Uterus (tissue), 4 donors: ENCODE measurements around the gene RBMS1. TPM values are rescaled to one million over a fixed set of nuclear protein-coding genes. Genes with fewer than 3 reads are reported as not detected.
A peak's percentile ranks its signal among the peaks of the same experiment; 100 is the strongest.

Experiments
- DNase-seq, 2 donors: peaks; one replicate each; pipeline ENCODE4 v3.0.0-alpha.2; 2019 to 2020
- H3K27ac ChIP-seq, 2 donors: fragments of 200-600 bp; sonication (generic); 1 replicate in 1 of 2; 2 replicates in 1 of 2; pipeline ENCODE4 v1.5.1; 2016 to 2018
- H3K27me3 ChIP-seq, 2 donors: fragments of 200-600 bp; sonication (generic); one replicate each; pipeline ENCODE4 v1.5.1; 2018 to 2019; ENCODE audit warnings: control low read depth in 1 of 2
- H3K36me3 ChIP-seq, 2 donors: fragments of 200-600 bp; sonication (generic); one replicate each; pipeline ENCODE4 v1.5.1; 2019; ENCODE audit warnings: control low read depth in 1 of 2
- H3K4me1 ChIP-seq, 2 donors: fragments of 200-600 bp; sonication (generic); one replicate each; pipeline ENCODE4 v1.5.1; 2018 to 2019; ENCODE audit warnings: control low read depth in 1 of 2
- H3K4me3 ChIP-seq, 2 donors: fragments of 200-600 bp; sonication (generic); 1 replicate in 1 of 2; 2 replicates in 1 of 2; pipeline ENCODE4 v1.5.1; 2018 to 2019; ENCODE audit warnings: mild to moderate bottlenecking in 1 of 2
- H3K9me3 ChIP-seq, 2 donors: fragments of 200-600 bp; sonication (generic); one replicate each; pipeline ENCODE4 v1.5.1; 2019; ENCODE audit warnings: control low read depth in 1 of 2
- POLR2A ChIP-seq, 2 donors: fragments of 450-650 bp; IDR thresholded peaks; one replicate each; pipeline ENCODE4 v1.6.1; 2016; ENCODE audit warnings: antibody characterized with exemption in 2 of 2, mild to moderate bottlenecking in 1 of 2, moderate library complexity in 1 of 2
- intact Hi-C: fragments of 100-400 bp; cut with DNase I; formaldehyde crosslinking; loops from one replicate; pipeline ENCODE4 v1.15.1; 2023; ENCODE audit warnings: low total_unique reads
- total RNA-seq, 4 donors: library from RNA; depleted of rRNA in 3 of 4; stranded (reverse); fragments of >200 nt in 3 of 4; gene quantifications; one replicate each; pipeline versions ENCODE4 v1.1.0 to v1.2.4, GENCODE V29; 2014 to 2023
- TF ChIP-seq, protein P1 (sequence below), 4 experiments: fragments of 200-600 bp in 2 of 4; fragments of 450-650 bp in 2 of 4; sonication (generic) in 2 of 4; IDR thresholded peaks; one replicate each; pipeline ENCODE4 v1.5.1; 2016 to 2019; ENCODE audit warnings: antibody characterized with exemption in 4 of 4, mild to moderate bottlenecking in 2 of 4, moderate library complexity in 1 of 4
- donor health status: DM: yes; HTN: yes; CAD: no.

RBMS1 gene
- total RNA-seq, 4 donors from 2014 or later = 30.5 to 149 (median 88.9) TPM

DNA sequence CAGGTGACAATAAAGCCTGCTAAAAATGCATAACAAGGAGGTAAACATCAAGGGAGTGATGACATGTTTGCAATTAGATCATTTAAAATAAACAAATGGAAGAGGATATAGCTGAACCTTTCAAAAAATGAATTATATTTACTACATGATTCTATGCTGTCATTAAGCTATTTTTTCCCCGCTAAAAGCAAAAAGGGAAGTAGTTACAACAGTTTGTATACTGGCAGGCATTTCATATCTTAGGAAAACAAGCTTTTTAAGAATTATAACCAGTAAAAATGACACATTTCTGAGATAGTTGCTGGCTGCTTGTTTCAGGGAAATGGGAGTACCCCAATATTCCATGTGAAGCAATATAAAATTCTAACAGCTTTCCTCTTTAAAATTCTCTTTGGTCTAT, 204.5 kb downstream of the RBMS1 start:
- TF ChIP-seq, protein P1, sequence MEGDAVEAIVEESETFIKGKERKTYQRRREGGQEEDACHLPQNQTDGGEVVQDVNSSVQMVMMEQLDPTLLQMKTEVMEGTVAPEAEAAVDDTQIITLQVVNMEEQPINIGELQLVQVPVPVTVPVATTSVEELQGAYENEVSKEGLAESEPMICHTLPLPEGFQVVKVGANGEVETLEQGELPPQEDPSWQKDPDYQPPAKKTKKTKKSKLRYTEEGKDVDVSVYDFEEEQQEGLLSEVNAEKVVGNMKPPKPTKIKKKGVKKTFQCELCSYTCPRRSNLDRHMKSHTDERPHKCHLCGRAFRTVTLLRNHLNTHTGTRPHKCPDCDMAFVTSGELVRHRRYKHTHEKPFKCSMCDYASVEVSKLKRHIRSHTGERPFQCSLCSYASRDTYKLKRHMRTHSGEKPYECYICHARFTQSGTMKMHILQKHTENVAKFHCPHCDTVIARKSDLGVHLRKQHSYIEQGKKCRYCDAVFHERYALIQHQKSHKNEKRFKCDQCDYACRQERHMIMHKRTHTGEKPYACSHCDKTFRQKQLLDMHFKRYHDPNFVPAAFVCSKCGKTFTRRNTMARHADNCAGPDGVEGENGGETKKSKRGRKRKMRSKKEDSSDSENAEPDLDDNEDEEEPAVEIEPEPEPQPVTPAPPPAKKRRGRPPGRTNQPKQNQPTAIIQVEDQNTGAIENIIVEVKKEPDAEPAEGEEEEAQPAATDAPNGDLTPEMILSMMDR (IDR thresholded peaks at IDR 0.05) = no peak
- no peak for TF ChIP-seq POLR2A (IDR thresholded peaks at IDR 0.05)
- Histone ChIP-seq H3K4me3 (no peak overlapping the region), H3K27me3 (no peaks in the 10 kb centered on the region), H3K27ac (peak overlapping the region; percentile 6 to 60), H3K36me3 (no peaks in the 10 kb centered on the region), H3K9me3 (no peaks in the 10 kb centered on the region), H3K4me1 (peaks cover 0 to 3% of the 10 kb centered on the region in 2 donors)
- DNase-seq = no peak
- intact Hi-C loops = no loop called here

DNA sequence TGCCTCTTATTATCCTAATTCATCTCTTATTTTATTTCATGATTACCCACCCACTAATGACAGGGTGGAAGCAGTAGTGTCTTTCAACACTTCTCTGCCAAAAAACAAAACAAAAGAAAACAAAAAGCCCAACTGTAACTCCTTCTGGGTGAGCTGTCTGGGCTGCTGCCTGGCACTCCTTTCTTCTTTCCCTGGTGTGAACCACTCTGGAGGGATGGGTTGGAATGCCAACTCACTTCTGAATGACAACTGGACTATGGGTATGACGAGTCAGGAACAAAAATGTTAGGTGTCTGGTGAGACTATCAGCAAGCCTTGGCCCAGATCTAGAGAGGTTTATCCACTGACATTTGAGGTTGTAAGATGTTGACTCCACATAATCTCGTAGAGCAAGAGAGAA, 205.3 kb downstream of the RBMS1 start:
- Histone ChIP-seq H3K4me1 (no peaks in the 10 kb centered on the region), H3K4me3 (no peak overlapping the region), H3K27ac (peak overlapping the region in 1 of 2 donors; percentile 60), H3K27me3 (no peaks in the 10 kb centered on the region), H3K36me3 (no peaks in the 10 kb centered on the region), H3K9me3 (no peaks in the 10 kb centered on the region)
- DNase-seq = no peak
- no peak for TF ChIP-seq POLR2A (IDR thresholded peaks at IDR 0.05)
- TF ChIP-seq, protein P1 (IDR thresholded peaks at IDR 0.05) = no peak
- intact Hi-C loops = no loop called here

DNA sequence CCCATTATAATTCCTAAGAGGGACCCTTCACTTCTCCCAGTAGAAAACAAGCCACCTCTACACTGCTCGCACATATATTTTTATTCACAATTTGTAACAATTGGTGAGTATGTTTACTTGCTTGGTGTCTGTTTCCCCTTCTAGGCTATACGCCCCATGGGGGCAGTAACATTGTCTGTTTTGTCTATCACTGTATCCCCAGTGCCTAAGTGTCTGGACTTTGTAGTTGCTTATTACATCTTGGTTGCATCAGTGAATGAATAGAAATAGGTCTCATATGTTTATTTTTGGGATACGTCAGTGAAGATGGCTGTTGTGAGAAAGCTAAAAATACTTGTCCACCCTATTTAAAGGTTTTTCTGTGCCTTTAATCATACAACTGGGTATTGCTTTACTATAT, 206.1 kb downstream of the RBMS1 start:
- Histone ChIP-seq H3K4me3 (no peak overlapping the region), H3K27ac (no peak overlapping the region), H3K4me1 (no peaks in the 10 kb centered on the region), H3K27me3 (no peaks in the 10 kb centered on the region), H3K9me3 (no peaks in the 10 kb centered on the region), H3K36me3 (no peaks in the 10 kb centered on the region)
- no peak for TF ChIP-seq POLR2A (IDR thresholded peaks at IDR 0.05)
- TF ChIP-seq, protein P1 (IDR thresholded peaks at IDR 0.05) = no peak
- intact Hi-C loops = no loop called here
- DNase-seq = no peak

DNA sequence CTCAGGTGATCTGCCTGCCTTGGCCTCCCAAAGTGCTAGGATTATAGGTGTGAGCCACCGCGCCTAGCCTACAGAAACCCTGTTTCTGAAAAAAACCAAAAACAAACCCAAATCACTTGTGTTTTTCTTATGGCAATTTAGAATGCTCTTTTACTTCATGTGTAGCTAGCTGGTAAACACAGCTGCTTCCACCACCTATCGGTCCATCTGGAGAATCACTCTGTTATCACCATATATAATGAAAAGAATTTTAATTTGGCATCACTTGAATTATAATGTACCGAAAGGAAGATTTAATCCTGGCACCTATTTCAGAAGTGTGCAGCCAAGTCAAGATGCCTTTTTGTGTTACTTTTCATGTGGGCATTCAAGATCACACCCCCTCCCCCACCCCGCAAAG, 207.1 kb downstream of the RBMS1 start:
- no peak for DNase-seq
- Histone ChIP-seq H3K9me3 (no peaks in the 10 kb centered on the region), H3K36me3 (no peaks in the 10 kb centered on the region), H3K27ac (no peak overlapping the region), H3K27me3 (no peaks in the 10 kb centered on the region), H3K4me1 (no peaks in the 10 kb centered on the region), H3K4me3 (no peak overlapping the region)
- intact Hi-C loops = no loop called here
- TF ChIP-seq, protein P1 (IDR thresholded peaks at IDR 0.05) = no peak
- no peak for TF ChIP-seq POLR2A (IDR thresholded peaks at IDR 0.05)

DNA sequence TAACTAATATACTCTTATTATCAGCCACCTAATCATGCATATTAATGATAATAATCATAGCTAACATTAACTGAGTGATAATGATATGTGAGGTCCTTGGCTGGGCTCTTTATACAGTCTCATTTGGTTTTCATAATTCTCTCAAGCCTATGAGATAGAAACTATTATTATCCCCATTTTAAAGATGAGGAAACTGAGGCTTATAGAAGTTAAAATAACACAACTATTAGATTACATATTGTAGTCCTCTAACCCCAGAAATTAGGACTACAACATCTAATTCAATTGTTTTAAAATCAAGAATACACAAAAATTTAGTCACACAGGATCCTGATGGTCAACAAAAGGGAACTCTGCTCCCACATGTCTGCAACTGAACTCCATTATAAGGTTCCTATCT, 209.9 kb downstream of the RBMS1 start:
- TF ChIP-seq, protein P1 (IDR thresholded peaks at IDR 0.05) = no peak
- TF ChIP-seq POLR2A (IDR thresholded peaks at IDR 0.05) = no peak
- no peak for DNase-seq
- no peak overlapping the region for H3K4me3 ChIP-seq
- H3K36me3 ChIP-seq = no peaks in the 10 kb centered on the region
- intact Hi-C loops = no loop called here
- H3K27ac ChIP-seq = no peak overlapping the region
- H3K4me1 ChIP-seq = peaks cover 4 to 6% of the 10 kb centered on the region in 2 donors
- no peaks in the 10 kb centered on the region for H3K27me3 ChIP-seq
- H3K9me3 ChIP-seq = no peaks in the 10 kb centered on the region
